K562 (cell line): ENCODE results near the gene GLOD4. TPM values are rescaled to one million over a fixed set of nuclear protein-coding genes. Genes with fewer than 3 reads are reported as not detected.

Source experiments
- BHLHE40 ChIP-seq: IDR thresholded peaks from 2 replicates; pipeline ENCODE4 v1.6.1; 2011; ENCODE audit warnings: low read length, improper control_type of control experiment
- CCNT2 ChIP-seq: IDR thresholded peaks from 2 replicates; pipeline ENCODE4 v1.6.1; 2011; ENCODE audit warnings: borderline replicate concordance, low read depth, mild to moderate bottlenecking, moderate library complexity, mixed read lengths, low read length; ENCODE audit not compliant: insufficient read length; ENCODE audit errors: extremely low read depth
- DDX20 ChIP-seq: fragments of 450-650 bp; IDR thresholded peaks from 2 replicates; pipeline ENCODE4 v1.6.1; 2016; ENCODE audit warnings: missing genetic modification characterization, low read depth, mild to moderate bottlenecking, missing compliant biosample characterization, moderate library complexity
- ETV1 ChIP-seq: fragments of 450-650 bp; conservative IDR thresholded peaks from 2 replicates; pipeline ENCODE4 v1.6.1; 2016; ENCODE audit warnings: missing genetic modification characterization, control low read depth, low read depth, missing compliant biosample characterization
- FOXA1 ChIP-seq: fragments of 450-650 bp; IDR thresholded peaks from 2 replicates; pipeline ENCODE4 v1.6.1; 2016; ENCODE audit warnings: mild to moderate bottlenecking, borderline replicate concordance
- KDM5B ChIP-seq: fragments of 200-600 bp; sonication (generic); IDR thresholded peaks from 2 replicates; pipeline ENCODE4 v1.6.1; 2012; ENCODE audit warnings: low read depth, mild to moderate bottlenecking, moderate library complexity, low read length, control low read depth, inconsistent platforms; ENCODE audit not compliant: insufficient replicate concordance
- KLF16 ChIP-seq: IDR thresholded peaks from 2 replicates; pipeline ENCODE4 v1.6.1; 2016; ENCODE audit warnings: antibody characterized with exemption
- NCOA2 ChIP-seq, 2 experiments: fragments of 450-650 bp; IDR thresholded peaks; 2 replicates each; pipeline ENCODE4 v1.6.1; 2018; ENCODE audit warnings: mild to moderate bottlenecking in 2 of 2, moderate library complexity in 1 of 2; ENCODE audit not compliant: partially characterized antibody in 2 of 2
- NFIC ChIP-seq: fragments of 450-650 bp; IDR thresholded peaks from 2 replicates; pipeline ENCODE4 v1.6.1; 2017; ENCODE audit warnings: mild to moderate bottlenecking, inconsistent platforms
- NR2C2 ChIP-seq, 2 experiments: fragments of 200-800 bp in 1 of 2; sonication (Bioruptor generic) in 1 of 2; sonication (generic) in 1 of 2; formaldehyde crosslinking in 1 of 2; IDR thresholded peaks; 2 replicates each; pipeline versions ENCODE4 v1.6.1 to v1.8.0; 2016 to 2022; ENCODE audit warnings: mild to moderate bottlenecking in 1 of 2, missing compliant biosample characterization in 1 of 2, missing genetic modification characterization in 1 of 2, missing genetic modification reagents in 1 of 2
- PHF8 ChIP-seq: fragments of 200-600 bp; sonication (generic); IDR thresholded peaks from 2 replicates; pipeline ENCODE4 v1.6.1; 2012; ENCODE audit warnings: mixed run types, mild to moderate bottlenecking, inconsistent platforms, low read length, moderate library complexity, borderline replicate concordance
- PTRF ChIP-seq: fragments of 450-650 bp; IDR thresholded peaks from 2 replicates; pipeline ENCODE4 v1.6.1; 2016; ENCODE audit warnings: mild to moderate bottlenecking, missing genetic modification characterization, missing compliant biosample characterization
- RB1 ChIP-seq: fragments of 450-650 bp; IDR thresholded peaks from 2 replicates; pipeline ENCODE4 v1.6.1; 2017; ENCODE audit warnings: low read depth, mild to moderate bottlenecking
- RBFOX2 ChIP-seq: fragments of 200-400 bp; formaldehyde crosslinking; IDR thresholded peaks from 2 replicates; pipeline ENCODE4 v1.6.1; 2017; ENCODE audit warnings: low read depth, mild to moderate bottlenecking, low read length, moderate library complexity
- SMAD4 ChIP-seq: fragments of 250-450 bp; sonication (Bioruptor Pico); conservative IDR thresholded peaks from 2 replicates; pipeline ENCODE4 v1.8.0; 2021; ENCODE audit warnings: inconsistent platforms, mild to moderate bottlenecking, moderate library complexity
- SUPT5H ChIP-seq: fragments of 450-650 bp; IDR thresholded peaks from 2 replicates; pipeline ENCODE4 v1.6.1; 2016
- TEAD4 ChIP-seq, 2 experiments: sonication (generic) in 1 of 2; formaldehyde crosslinking in 1 of 2; IDR thresholded peaks; 2 replicates each; pipeline versions ENCODE4 v1.6.1 to v1.8.0; 2012 to 2022; ENCODE audit warnings: borderline replicate concordance in 1 of 2, inconsistent platforms in 1 of 2, low read length in 1 of 2, mild to moderate bottlenecking in 1 of 2, missing genetic modification reagents in 1 of 2
- TFAP4 ChIP-seq: sonication (generic); formaldehyde crosslinking; IDR thresholded peaks from 2 replicates; pipeline ENCODE4 v1.8.0; 2022; ENCODE audit warnings: missing genetic modification reagents, mild to moderate bottlenecking, moderate library complexity, borderline replicate concordance
- ZNF785 ChIP-seq: fragments of 250-450 bp; sonication (Bioruptor Pico); IDR thresholded peaks from 2 replicates; pipeline ENCODE4 v1.4.0; 2020; ENCODE audit warnings: mild to moderate bottlenecking
- polyA plus RNA-seq, 8 experiments: library from polyadenylated mRNA; depleted of rRNA in 4 of 8; stranded (reverse) in 5 of 8; unstranded in 3 of 8; fragments of >200 nt; fragmentation: Nextera tagmentation in 2 of 8; fragmentation: Illumina TruSeq in 1 of 8; extraction: Ambion mirVana in 2 of 8; extraction: Trizol in 1 of 8; gene quantifications; 2 replicates each; pipeline versions ENCODE4 v1.2.1 to v1.2.3, GENCODE V29; 2011 to 2014; ENCODE audit warnings: inconsistent platforms in 1 of 8, missing spikeins in 1 of 8
- total RNA-seq, 7 experiments: library from RNA; depleted of rRNA in 6 of 7; stranded (reverse); fragments of >200 nt in 6 of 7; fragmentation: Illumina TruSeq in 2 of 7; extraction: Trizol in 2 of 7; gene quantifications; 2 replicates each; pipeline versions ENCODE4 v1.2.1 to v1.2.3, GENCODE V29; 2011 to 2021; ENCODE audit warnings: low replicate concordance in 1 of 7
- TF ChIP-seq, protein P1 (sequence below): fragments of 250-450 bp; sonication (Bioruptor Pico); IDR thresholded peaks from 2 replicates; pipeline ENCODE4 v1.8.0; 2021; ENCODE audit warnings: mild to moderate bottlenecking, moderate library complexity
- TF ChIP-seq, protein P2 (sequence below): fragments of 250-450 bp; sonication (Bioruptor Pico); IDR thresholded peaks from 2 replicates; pipeline ENCODE4 v1.8.0; 2022; ENCODE audit warnings: inconsistent platforms, mild to moderate bottlenecking, moderate library complexity, borderline replicate concordance
- TF ChIP-seq, protein P3 (sequence below): sonication (generic); formaldehyde crosslinking; IDR thresholded peaks from 2 replicates; pipeline ENCODE4 v1.9.0; 2022; ENCODE audit warnings: mild to moderate bottlenecking, missing genetic modification reagents

GLOD4 gene
- total and polyA plus RNA-seq, 9 of the 15 experiments (the other 6 are each of a cell fraction or from before 2014, with no cell fraction given) = 52.0 to 109 (median 64.9) TPM

- TF ChIP-seq ETV1 (tag) (no peak), KLF16 (no peak), ZNF785 (no peak), NR2C2 (CRISPR knock-in tag; IDR thresholded peaks at IDR 0.05) (no peak), NR2C2 (tag; IDR thresholded peaks at IDR 0.05) (no peak), CCNT2 (peak; percentile 15), PHF8 (peak; percentile 66; the same call in 1 of the 2 replicates), DDX20 (tag) (no peak), SUPT5H (no peak), TFAP4 (CRISPR knock-in tag) (no peak), NCOA2 (IDR thresholded peaks at IDR 0.05; ENCODE audit: partially characterized antibody in 2 of 2) (no peak), SMAD4 (CRISPR knock-in tag) (0 out of 2 replicates have a peak, but pooled peaks have one; percentile 26), TEAD4 (IDR thresholded peaks at IDR 0.05; ENCODE audit: low read length) (no peak), TEAD4 (CRISPR knock-in tag; IDR thresholded peaks at IDR 0.05; ENCODE audit: borderline replicate concordance) (no peak), BHLHE40 (no peak; the same call in 1 of the 2 replicates), NFIC (peak; percentile 10; the same call in 1 of the 2 replicates), RB1 (peak; percentile 30; the same call in 1 of the 2 replicates), PTRF (no peak), KDM5B (peak; percentile 42), FOXA1 (no peak), RBFOX2 (no peak; the same call in 1 of the 2 replicates)
- TF ChIP-seq, protein P1, sequence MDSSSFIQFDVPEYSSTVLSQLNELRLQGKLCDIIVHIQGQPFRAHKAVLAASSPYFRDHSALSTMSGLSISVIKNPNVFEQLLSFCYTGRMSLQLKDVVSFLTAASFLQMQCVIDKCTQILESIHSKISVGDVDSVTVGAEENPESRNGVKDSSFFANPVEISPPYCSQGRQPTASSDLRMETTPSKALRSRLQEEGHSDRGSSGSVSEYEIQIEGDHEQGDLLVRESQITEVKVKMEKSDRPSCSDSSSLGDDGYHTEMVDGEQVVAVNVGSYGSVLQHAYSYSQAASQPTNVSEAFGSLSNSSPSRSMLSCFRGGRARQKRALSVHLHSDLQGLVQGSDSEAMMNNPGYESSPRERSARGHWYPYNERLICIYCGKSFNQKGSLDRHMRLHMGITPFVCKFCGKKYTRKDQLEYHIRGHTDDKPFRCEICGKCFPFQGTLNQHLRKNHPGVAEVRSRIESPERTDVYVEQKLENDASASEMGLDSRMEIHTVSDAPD (CRISPR knock-in tag) = no peak
- TF ChIP-seq, protein P2, sequence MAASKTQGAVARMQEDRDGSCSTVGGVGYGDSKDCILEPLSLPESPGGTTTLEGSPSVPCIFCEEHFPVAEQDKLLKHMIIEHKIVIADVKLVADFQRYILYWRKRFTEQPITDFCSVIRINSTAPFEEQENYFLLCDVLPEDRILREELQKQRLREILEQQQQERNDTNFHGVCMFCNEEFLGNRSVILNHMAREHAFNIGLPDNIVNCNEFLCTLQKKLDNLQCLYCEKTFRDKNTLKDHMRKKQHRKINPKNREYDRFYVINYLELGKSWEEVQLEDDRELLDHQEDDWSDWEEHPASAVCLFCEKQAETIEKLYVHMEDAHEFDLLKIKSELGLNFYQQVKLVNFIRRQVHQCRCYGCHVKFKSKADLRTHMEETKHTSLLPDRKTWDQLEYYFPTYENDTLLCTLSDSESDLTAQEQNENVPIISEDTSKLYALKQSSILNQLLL (CRISPR knock-in tag) = no peak
- TF ChIP-seq, protein P3, sequence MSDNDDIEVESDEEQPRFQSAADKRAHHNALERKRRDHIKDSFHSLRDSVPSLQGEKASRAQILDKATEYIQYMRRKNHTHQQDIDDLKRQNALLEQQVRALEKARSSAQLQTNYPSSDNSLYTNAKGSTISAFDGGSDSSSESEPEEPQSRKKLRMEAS (CRISPR knock-in tag) = no peak
Observed at GRCh38 chr17:732067-732901, 49.8 kb downstream of the GLOD4 start, which contains the start of gene TLCD3A (continued).
